SK-N-SH (cell line): ENCODE measurements around the gene UGCG. TPM values are rescaled to one million over a fixed set of nuclear protein-coding genes. Genes with fewer than 3 reads are reported as not detected.

ENCODE experiments used
- CTCF ChIA-PET: fragments of 300-600, 350-600 bp; formaldehyde crosslinking; extraction: SDS; loops from one replicate; lab custom pipeline; 2021; lab: Yijun Ruan, JAX
- POLR2A ChIA-PET: fragments of 350-600 bp; sonication (Branson Sonifier 250); formaldehyde crosslinking; extraction: SDS; loops from one replicate; lab custom pipeline; 2020; ENCODE audit warnings: antibody characterized with exemption, inconsistent platforms; lab: Yijun Ruan, JAX
- DNase-seq: peaks from one replicate; pipeline ENCODE4 v3.0.0; 2012
- H2AFZ ChIP-seq: fragments of 200-600 bp; sonication (generic); 2 replicates; pipeline ENCODE4 v1.8.1; 2016; ENCODE audit warnings: antibody characterized with exemption, mild to moderate bottlenecking, low read depth
- H3F3A ChIP-seq: fragments of 200-600 bp; sonication (generic); replicated peaks from 2 replicates; pipeline ENCODE3; 2016; ENCODE audit warnings: antibody characterized with exemption, mild to moderate bottlenecking; ENCODE audit not compliant: insufficient read depth
- H3K27ac ChIP-seq, 2 experiments: fragments of 200-500 bp in 1 of 2; fragments of 200-600 bp in 1 of 2; sonication (Bioruptor generic) in 1 of 2; sonication (generic), shearing (Covaris generic) in 1 of 2; 2 replicates each; pipeline versions ENCODE4 v1.5.1 to v1.6.1; 2014 to 2016; ENCODE audit warnings: low read depth in 2 of 2, inconsistent platforms in 1 of 2, low read length in 1 of 2, mild to moderate bottlenecking in 1 of 2, mixed read lengths in 1 of 2
- H3K27me3 ChIP-seq: fragments of 200-600 bp; sonication (generic), shearing (Covaris generic); 2 replicates; pipeline ENCODE4 v1.6.1; 2016; ENCODE audit warnings: mixed run types; ENCODE audit not compliant: insufficient read depth
- H3K36me3 ChIP-seq, 2 experiments: fragments of 200-500 bp in 1 of 2; fragments of 200-600 bp in 1 of 2; sonication (Bioruptor generic) in 1 of 2; sonication (generic) in 1 of 2; replicated peaks in 1 of 2; 2 replicates each; pipeline versions ENCODE3 to v1.5.1; 2014 to 2016; ENCODE audit warnings: low read length in 1 of 2, mild to moderate bottlenecking in 1 of 2; ENCODE audit not compliant: insufficient read depth in 2 of 2, control insufficient read depth in 1 of 2
- H3K4me1 ChIP-seq, 2 experiments: fragments of 200-500 bp in 1 of 2; fragments of 200-600 bp in 1 of 2; sonication (Bioruptor generic) in 1 of 2; sonication (generic), shearing (Covaris generic) in 1 of 2; 2 replicates each; pipeline versions ENCODE4 v1.5.1 to v1.6.1; 2014 to 2016; ENCODE audit warnings: low read depth in 1 of 2, low read length in 1 of 2, mixed run types in 1 of 2; ENCODE audit not compliant: insufficient read depth in 2 of 2, control insufficient read depth in 1 of 2
- H3K4me2 ChIP-seq: fragments of 200-600 bp; sonication (generic), shearing (Covaris generic); 2 replicates; pipeline ENCODE4 v1.6.1; 2017; ENCODE audit warnings: mixed run types
- H3K4me3 ChIP-seq, 2 experiments: fragments of 200-500 bp in 1 of 2; fragments of 200-600 bp in 1 of 2; sonication (Bioruptor generic) in 1 of 2; sonication (generic), shearing (Covaris generic) in 1 of 2; 2 replicates each; pipeline versions ENCODE4 v1.5.1 to v1.8.1; 2014 to 2016; ENCODE audit warnings: low read depth in 2 of 2, inconsistent platforms in 1 of 2, low read length in 1 of 2, mild to moderate bottlenecking in 1 of 2, mixed read lengths in 1 of 2, moderate library complexity in 1 of 2
- H3K79me2 ChIP-seq: fragments of 200-600 bp; sonication (generic); 2 replicates; pipeline ENCODE4 v1.8.1; 2017; ENCODE audit warnings: mild to moderate bottlenecking; ENCODE audit not compliant: insufficient read depth
- H3K9ac ChIP-seq: fragments of 200-600 bp; sonication (generic); 2 replicates; pipeline ENCODE4 v1.6.1; 2017; ENCODE audit warnings: mixed run types
- H3K9me2 ChIP-seq: fragments of 200-600 bp; sonication (generic); 2 replicates; pipeline ENCODE4 v1.6.1; 2017; ENCODE audit warnings: mixed run types
- H3K9me3 ChIP-seq: fragments of 200-600 bp; sonication (generic); 2 replicates; pipeline ENCODE4 v1.6.1; 2017; ENCODE audit warnings: mixed run types, mild to moderate bottlenecking, moderate library complexity
- H4K20me1 ChIP-seq: fragments of 200-600 bp; sonication (generic); 2 replicates; pipeline ENCODE4 v1.6.1; 2017; ENCODE audit warnings: mild to moderate bottlenecking, mixed run types; ENCODE audit not compliant: insufficient read depth
- CHD2 ChIP-seq: fragments of 150-350 bp; IDR thresholded peaks from 2 replicates; pipeline ENCODE4 v1.6.1; 2018; ENCODE audit warnings: low read length; ENCODE audit not compliant: partially characterized antibody
- ELF1 ChIP-seq: IDR thresholded peaks from 2 replicates; pipeline ENCODE4 v1.4.0; 2012
- EP300 ChIP-seq, 2 experiments: IDR thresholded peaks; 2 replicates each; pipeline versions ENCODE4 v1.4.0 to v1.6.1; 2012; ENCODE audit warnings: borderline replicate concordance in 1 of 2, low read depth in 1 of 2, low read length in 1 of 2
- FOSL2 ChIP-seq: IDR thresholded peaks from 2 replicates; pipeline ENCODE4 v1.4.0; 2012; ENCODE audit warnings: low read depth, mild to moderate bottlenecking, moderate library complexity, borderline replicate concordance
- FOXJ3 ChIP-seq: sonication (generic); formaldehyde crosslinking; IDR thresholded peaks from 2 replicates; pipeline ENCODE4 v1.5.1; 2020; ENCODE audit warnings: mild to moderate bottlenecking, missing genetic modification reagents
- FOXM1 ChIP-seq: IDR thresholded peaks from 2 replicates; pipeline ENCODE4 v1.4.0; 2012; ENCODE audit warnings: low read depth, mild to moderate bottlenecking
- GABPA ChIP-seq: IDR thresholded peaks from 2 replicates; pipeline ENCODE4 v1.4.0; 2012; ENCODE audit warnings: low read depth, mild to moderate bottlenecking
- GATA2 ChIP-seq: sonication (generic); formaldehyde crosslinking; IDR thresholded peaks from 2 replicates; pipeline ENCODE4 v1.5.0; 2020; ENCODE audit warnings: mild to moderate bottlenecking, missing genetic modification reagents
- JUND ChIP-seq: IDR thresholded peaks from 2 replicates; pipeline ENCODE4 v1.4.0; 2012
- MEF2A ChIP-seq: IDR thresholded peaks from 2 replicates; pipeline ENCODE4 v1.4.0; 2012; ENCODE audit warnings: low read depth, borderline replicate concordance
- POLR2AphosphoS5 ChIP-seq: IDR thresholded peaks from 2 replicates; pipeline ENCODE4 v1.6.1; 2012; ENCODE audit warnings: low read depth, low read length
- RXRA ChIP-seq: IDR thresholded peaks from 2 replicates; pipeline ENCODE4 v1.4.0; 2012; ENCODE audit warnings: low read depth, mild to moderate bottlenecking, borderline replicate concordance
- SIN3A ChIP-seq: IDR thresholded peaks from 2 replicates; pipeline ENCODE4 v1.6.1; 2012; ENCODE audit warnings: low read depth, mild to moderate bottlenecking, low read length, moderate library complexity, borderline replicate concordance
- SMC3 ChIP-seq: IDR thresholded peaks from 2 replicates; pipeline ENCODE4 v1.6.1; 2012; ENCODE audit warnings: low read depth, low read length, improper control_type of control experiment
- TAF1 ChIP-seq: IDR thresholded peaks from 2 replicates; pipeline ENCODE4 v1.6.1; 2012; ENCODE audit warnings: low read depth, mild to moderate bottlenecking, low read length, moderate library complexity, borderline replicate concordance
- TCF12 ChIP-seq: IDR thresholded peaks from 2 replicates; pipeline ENCODE4 v1.4.0; 2012
- TEAD4 ChIP-seq: IDR thresholded peaks from 2 replicates; pipeline ENCODE4 v1.4.0; 2012; ENCODE audit warnings: mild to moderate bottlenecking, borderline replicate concordance; ENCODE audit not compliant: insufficient read depth
- YY1 ChIP-seq: IDR thresholded peaks from 2 replicates; pipeline ENCODE4 v1.4.0; 2012; ENCODE audit warnings: low read depth, mild to moderate bottlenecking
- WGBS: methylation state at CpG from one replicate; pipeline ENCODE4 v1.1.6; 2017; ENCODE audit warnings: low lambda C conversion rate; 5-methylcytosine and 5-hydroxymethylcytosine counted together
- polyA plus RNA-seq, 3 experiments: library from polyadenylated mRNA; depleted of rRNA; stranded (reverse); fragments of >200 nt; gene quantifications; 2 replicates each; pipeline ENCODE4 v1.2.3, GENCODE V29; 2012
- TF ChIP-seq, protein P1 (sequence below): fragments of 150-350 bp; IDR thresholded peaks from 2 replicates; pipeline ENCODE4 v1.6.1; 2016; ENCODE audit warnings: mild to moderate bottlenecking, low read depth, low read length
- TF ChIP-seq, protein P2 (sequence below): IDR thresholded peaks from 2 replicates; pipeline ENCODE4 v1.6.1; 2012; ENCODE audit warnings: mild to moderate bottlenecking, low read depth, low read length, moderate library complexity

The UGCG gene
- polyA plus RNA-seq, 1 of the 3 experiments (the other 2 are of a cell fraction): 20.0 TPM

DNA sequence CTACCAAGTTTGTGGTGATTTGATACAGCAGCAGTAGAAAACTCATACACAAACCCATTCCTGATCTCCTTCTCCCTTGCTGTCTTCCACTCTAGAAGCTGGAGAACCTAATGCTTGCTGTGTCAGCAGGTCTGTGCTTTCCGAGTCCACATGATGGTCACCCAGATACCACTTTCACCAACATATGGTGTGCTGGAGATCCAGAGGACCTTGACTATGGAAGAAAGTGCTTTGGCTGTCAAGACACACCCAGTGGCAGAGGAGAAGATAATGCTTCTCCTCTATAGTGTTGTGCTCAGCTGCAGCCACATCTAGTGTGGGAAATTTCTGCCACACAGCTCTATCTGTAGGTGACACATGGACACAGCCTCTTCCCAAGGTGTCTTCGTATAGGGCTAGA lies 67.4 kb downstream of the UGCG start:
- Histone ChIP-seq H2AFZ (no peak overlapping the region), H3K9me2 (no peaks in the 10 kb centered on the region), H3K27ac (no peak overlapping the region), H3K4me3 (no peak overlapping the region), H4K20me1 (no peaks in the 10 kb centered on the region), H3K4me1 (peaks cover 0 to 20% of the 10 kb centered on the region in 2 experiments; a peak in 1 of 4 replicates), H3K79me2 (no peaks in the 10 kb centered on the region), H3K9ac (no peak overlapping the region), H3K36me3 (no peaks in the 10 kb centered on the region), H3K9me3 (no peaks in the 10 kb centered on the region), H3K27me3 (no peaks in the 10 kb centered on the region), H3F3A (peaks cover 11% of the 10 kb centered on the region), H3K4me2 (no peak overlapping the region)
- CTCF ChIA-PET: no interaction called here
- no peak for DNase-seq
- POLR2A ChIA-PET: no interaction called here
- no peak for TF ChIP-seq POLR2AphosphoS5
- TF ChIP-seq JUND: no peak
- TF ChIP-seq YY1: no peak
- no peak for TF ChIP-seq TEAD4
- TF ChIP-seq FOXJ3 (CRISPR knock-in tag): no peak
- TF ChIP-seq RXRA: no peak
- TF ChIP-seq FOSL2: no peak
- TF ChIP-seq SIN3A: no peak
- TF ChIP-seq, protein P1, sequence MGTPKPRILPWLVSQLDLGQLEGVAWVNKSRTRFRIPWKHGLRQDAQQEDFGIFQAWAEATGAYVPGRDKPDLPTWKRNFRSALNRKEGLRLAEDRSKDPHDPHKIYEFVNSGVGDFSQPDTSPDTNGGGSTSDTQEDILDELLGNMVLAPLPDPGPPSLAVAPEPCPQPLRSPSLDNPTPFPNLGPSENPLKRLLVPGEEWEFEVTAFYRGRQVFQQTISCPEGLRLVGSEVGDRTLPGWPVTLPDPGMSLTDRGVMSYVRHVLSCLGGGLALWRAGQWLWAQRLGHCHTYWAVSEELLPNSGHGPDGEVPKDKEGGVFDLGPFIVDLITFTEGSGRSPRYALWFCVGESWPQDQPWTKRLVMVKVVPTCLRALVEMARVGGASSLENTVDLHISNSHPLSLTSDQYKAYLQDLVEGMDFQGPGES: no peak
- TF ChIP-seq, protein P2, sequence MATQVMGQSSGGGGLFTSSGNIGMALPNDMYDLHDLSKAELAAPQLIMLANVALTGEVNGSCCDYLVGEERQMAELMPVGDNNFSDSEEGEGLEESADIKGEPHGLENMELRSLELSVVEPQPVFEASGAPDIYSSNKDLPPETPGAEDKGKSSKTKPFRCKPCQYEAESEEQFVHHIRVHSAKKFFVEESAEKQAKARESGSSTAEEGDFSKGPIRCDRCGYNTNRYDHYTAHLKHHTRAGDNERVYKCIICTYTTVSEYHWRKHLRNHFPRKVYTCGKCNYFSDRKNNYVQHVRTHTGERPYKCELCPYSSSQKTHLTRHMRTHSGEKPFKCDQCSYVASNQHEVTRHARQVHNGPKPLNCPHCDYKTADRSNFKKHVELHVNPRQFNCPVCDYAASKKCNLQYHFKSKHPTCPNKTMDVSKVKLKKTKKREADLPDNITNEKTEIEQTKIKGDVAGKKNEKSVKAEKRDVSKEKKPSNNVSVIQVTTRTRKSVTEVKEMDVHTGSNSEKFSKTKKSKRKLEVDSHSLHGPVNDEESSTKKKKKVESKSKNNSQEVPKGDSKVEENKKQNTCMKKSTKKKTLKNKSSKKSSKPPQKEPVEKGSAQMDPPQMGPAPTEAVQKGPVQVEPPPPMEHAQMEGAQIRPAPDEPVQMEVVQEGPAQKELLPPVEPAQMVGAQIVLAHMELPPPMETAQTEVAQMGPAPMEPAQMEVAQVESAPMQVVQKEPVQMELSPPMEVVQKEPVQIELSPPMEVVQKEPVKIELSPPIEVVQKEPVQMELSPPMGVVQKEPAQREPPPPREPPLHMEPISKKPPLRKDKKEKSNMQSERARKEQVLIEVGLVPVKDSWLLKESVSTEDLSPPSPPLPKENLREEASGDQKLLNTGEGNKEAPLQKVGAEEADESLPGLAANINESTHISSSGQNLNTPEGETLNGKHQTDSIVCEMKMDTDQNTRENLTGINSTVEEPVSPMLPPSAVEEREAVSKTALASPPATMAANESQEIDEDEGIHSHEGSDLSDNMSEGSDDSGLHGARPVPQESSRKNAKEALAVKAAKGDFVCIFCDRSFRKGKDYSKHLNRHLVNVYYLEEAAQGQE: no peak
- no peak for TF ChIP-seq FOXM1
- no peak for TF ChIP-seq ELF1
- no peak for TF ChIP-seq GATA2 (CRISPR knock-in tag)
- TF ChIP-seq GABPA: no peak
- no peak for TF ChIP-seq MEF2A
- 67% methylated on average over 2 of the region's 2 CpGs for WGBS

DNA sequence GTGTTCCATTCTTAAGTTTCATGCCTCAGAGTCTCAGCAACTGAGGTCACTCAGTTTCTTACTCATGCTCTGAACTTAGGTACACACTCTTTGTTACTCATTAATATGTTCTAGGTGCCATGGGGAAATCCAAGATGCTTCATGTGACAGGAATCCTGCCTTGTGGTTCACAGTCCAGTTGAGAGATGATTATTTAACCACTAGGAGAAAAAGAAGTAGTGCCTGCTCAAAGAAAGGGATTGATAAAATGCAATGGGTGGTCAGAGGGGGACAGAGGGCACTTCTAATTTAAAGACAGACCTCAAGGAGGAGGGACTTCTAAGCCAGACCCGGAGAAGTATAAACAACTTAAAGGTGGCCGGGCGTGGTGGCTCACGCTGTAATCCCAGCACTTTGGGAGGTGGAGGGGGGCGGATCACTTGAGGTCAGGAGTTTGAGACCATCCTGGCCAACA lies 69.0 kb downstream of the UGCG start:
- WGBS: 70% methylated on average over 5 of the region's 5 CpGs
- H3K9me2 ChIP-seq: no peaks in the 10 kb centered on the region
- ChIA-PET POLR2A (no interaction called here), CTCF (no interaction called here)
- H3F3A ChIP-seq: peaks cover 9% of the 10 kb centered on the region
- no peaks in the 10 kb centered on the region for H4K20me1 ChIP-seq
- H3K36me3 ChIP-seq: no peaks in the 10 kb centered on the region
- H3K79me2 ChIP-seq: no peaks in the 10 kb centered on the region
- H3K9me3 ChIP-seq: no peaks in the 10 kb centered on the region
- DNase-seq: no peak
- H3K4me1 ChIP-seq: peaks cover 0 to 15% of the 10 kb centered on the region in 2 experiments; a peak in 1 of 4 replicates
- H3K27ac ChIP-seq: peak overlapping the region in 1 of 2 experiments; percentile 64; a peak in 2 of 4 replicates
- no peak overlapping the region for H3K4me3 ChIP-seq
- peak overlapping the region; percentile 66 for H2AFZ ChIP-seq
- no peak overlapping the region for H3K4me2 ChIP-seq
- H3K27me3 ChIP-seq: no peaks in the 10 kb centered on the region
- no peak overlapping the region for H3K9ac ChIP-seq
- peak in 1 of 2 experiments; percentile 49; a peak in 1 of 4 replicates for TF ChIP-seq EP300 (IDR thresholded peaks at IDR 0.05; ENCODE audit: borderline replicate concordance in 1 of 2, low read depth in 1 of 2, low read length in 1 of 2)
- TF ChIP-seq, protein P2: no peak
- TF ChIP-seq GABPA: no peak
- TF ChIP-seq CHD2: no peak
- TF ChIP-seq SMC3: no peak
- no peak for TF ChIP-seq TAF1
- peak; percentile 52; the same call in 1 of the 2 replicates for TF ChIP-seq TCF12
- no peak for TF ChIP-seq FOXM1
- TF ChIP-seq RXRA: peak; percentile 54; the same call in 1 of the 2 replicates
- TF ChIP-seq FOSL2: peak; percentile 85; the same call in 1 of the 2 replicates
